Cardiac fibroblast (primary cell): ENCODE measurements around the gene ATXN10.

ENCODE experiments used
- DNase-seq, 2 donors: peaks; one replicate each; pipeline versions ENCODE4 v3.0.0 to v3.0.0-alpha.2; 2010; ENCODE audit warnings: low read depth in 2 of 2
- H3K4me3 ChIP-seq, 2 donors: replicated peaks in 1 of 2; 1 replicate in 1 of 2; 2 replicates in 1 of 2; pipeline ENCODE4 v1.5.1; 2011; ENCODE audit warnings: low read depth in 2 of 2, low read length in 2 of 2, mild to moderate bottlenecking in 2 of 2, moderate library complexity in 1 of 2
- CTCF ChIP-seq: IDR thresholded peaks from one replicate; pipeline ENCODE4 v1.5.1; 2011; ENCODE audit warnings: low read depth, mild to moderate bottlenecking, low read length, inconsistent platforms

Gene ATXN10

GRCh38 chr22:45866126-45866645 lies 194.6 kb downstream of the ATXN10 start:
- DNase-seq: no peak
- H3K4me3 ChIP-seq: no peak overlapping the region
- no peak for TF ChIP-seq CTCF

DNA sequence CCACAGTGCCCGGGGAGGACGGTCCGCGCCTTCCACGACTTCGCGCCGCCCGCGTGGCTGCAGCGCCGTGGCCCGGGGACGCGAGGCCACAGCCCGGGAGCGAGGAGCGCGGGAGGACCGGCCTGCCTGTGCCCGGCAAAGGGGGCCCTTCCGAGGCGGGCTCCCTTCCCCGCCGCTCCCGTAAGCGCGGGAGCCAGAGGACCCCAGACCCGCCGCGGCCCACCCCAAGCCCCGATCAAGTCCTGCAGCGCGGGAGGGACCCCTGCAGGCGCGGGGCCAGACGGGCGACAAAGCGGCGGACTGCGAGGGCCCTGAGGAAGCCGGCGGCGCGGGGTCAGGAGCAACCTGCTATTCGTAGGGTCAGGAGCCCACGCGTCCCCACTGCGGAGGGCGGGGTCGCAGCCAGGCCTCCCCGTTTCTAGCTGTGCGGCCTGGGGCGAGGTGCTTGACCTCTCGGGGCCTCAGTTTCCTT lies 195.0 kb downstream of the ATXN10 start:
- no peak for DNase-seq
- no peak for TF ChIP-seq CTCF
- peak overlapping the region in 1 of 2 donors; percentile 13 for H3K4me3 ChIP-seq

DNA sequence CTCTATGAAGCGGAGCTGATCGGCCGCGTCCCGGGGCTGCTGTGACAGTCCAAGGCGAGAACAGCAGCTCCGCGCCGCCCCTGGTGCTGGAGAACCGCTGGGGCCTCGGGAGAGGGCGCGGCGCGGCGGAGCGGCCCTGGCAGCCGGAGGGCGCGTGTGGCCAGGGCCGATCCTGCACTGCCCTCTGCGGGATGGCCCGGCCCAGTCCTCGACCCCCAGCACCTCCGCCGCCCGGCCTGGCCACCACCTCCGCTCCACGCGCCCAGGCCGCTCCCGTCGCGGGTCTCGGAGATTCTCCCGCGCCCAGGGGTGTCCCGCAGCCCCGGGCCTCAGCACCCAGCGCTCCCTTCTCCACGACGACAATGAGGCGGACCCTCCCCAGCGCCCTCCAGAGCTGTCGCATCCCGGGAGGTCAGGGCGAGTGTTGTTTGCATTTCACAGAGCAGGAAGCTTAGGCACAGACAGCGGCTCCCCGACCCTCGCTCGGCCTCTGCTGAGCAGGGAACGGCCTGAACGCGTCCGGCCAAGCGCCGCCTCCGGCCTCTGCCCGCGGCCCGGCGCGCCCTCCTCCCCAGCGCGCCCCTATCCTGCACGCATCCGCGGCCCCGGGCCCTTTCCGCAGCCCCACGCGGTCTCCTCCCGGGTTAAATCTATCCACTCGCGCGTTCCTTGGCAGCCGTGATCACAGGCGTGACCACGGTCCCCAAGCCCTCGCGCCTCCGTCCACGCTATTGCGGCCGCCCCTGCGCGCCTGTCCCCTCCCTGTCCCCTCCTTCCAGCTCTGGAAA lies 195.7 kb downstream of the ATXN10 start:
- peak; percentile 41 to 43 for DNase-seq
- TF ChIP-seq CTCF: no peak
- peak overlapping the region in 1 of 2 donors; percentile 13 for H3K4me3 ChIP-seq

GRCh38 chr22:45867906-45868555 lies 196.4 kb downstream of the ATXN10 start:
- no peak overlapping the region for H3K4me3 ChIP-seq
- no peak for DNase-seq
- TF ChIP-seq CTCF: no peak

- DNase-seq: no peak
- H3K4me3 ChIP-seq: no peak overlapping the region
- no peak for TF ChIP-seq CTCF
Observed at GRCh38 chr22:45868571-45869339, 197.1 kb downstream of the ATXN10 start.

GRCh38 chr22:45869340-45869847 lies 197.8 kb downstream of the ATXN10 start:
- TF ChIP-seq CTCF: no peak
- no peak for DNase-seq

More at GRCh38 chr22:45869340-45869847, 197.8 kb downstream of the ATXN10 start:
- no peak overlapping the region for H3K4me3 ChIP-seq
